ENCODE measurements around the gene SLC9A4.

The SLC9A4 gene

GRCh38 chr2:102434655-102435381 lies 38.2 kb upstream of the SLC9A4 start:
- no peak overlapping the region for H3K4me3 ChIP-seq (ENCODE audit: low read depth, low read length)
- no peaks in the 10 kb centered on the region for H3K4me1 ChIP-seq
- H3K27me3 ChIP-seq (ENCODE audit: control insufficient read depth, insufficient read depth, low read length), result no peaks in the 10 kb centered on the region
- no peaks in the 10 kb centered on the region for H3K79me2 ChIP-seq
- no peak overlapping the region for H3K4me2 ChIP-seq (ENCODE audit: low read length)
- H2AFZ ChIP-seq, result no peak overlapping the region
- no peaks in the 10 kb centered on the region for H3K9me3 ChIP-seq (ENCODE audit: control insufficient read depth, low read length)
- no peaks in the 10 kb centered on the region for H3K36me3 ChIP-seq (ENCODE audit: control insufficient read depth, insufficient read depth, low read length)
- TF ChIP-seq CTCF (IDR thresholded peaks at IDR 0.05), result no peak
- H3K27ac ChIP-seq, result no peak overlapping the region
- no peak overlapping the region for H3K9ac ChIP-seq

- no peaks in the 10 kb centered on the region for H3K4me1 ChIP-seq
- H3K4me3 ChIP-seq (ENCODE audit: low read depth, low read length), result no peak overlapping the region
- TF ChIP-seq CTCF (IDR thresholded peaks at IDR 0.05), result no peak
- no peak overlapping the region for H2AFZ ChIP-seq
- no peaks in the 10 kb centered on the region for H3K9me3 ChIP-seq (ENCODE audit: control insufficient read depth, low read length)
- H3K27me3 ChIP-seq (ENCODE audit: control insufficient read depth, insufficient read depth, low read length), result no peaks in the 10 kb centered on the region
- no peak overlapping the region for H3K9ac ChIP-seq
- no peaks in the 10 kb centered on the region for H3K79me2 ChIP-seq
- no peak overlapping the region for H3K4me2 ChIP-seq (ENCODE audit: low read length)
- no peaks in the 10 kb centered on the region for H3K36me3 ChIP-seq (ENCODE audit: control insufficient read depth, insufficient read depth, low read length)
- H3K27ac ChIP-seq, result no peak overlapping the region
Measured at GRCh38 chr2:102435741-102436140, 37.3 kb upstream of the SLC9A4 start.

- H3K4me1 ChIP-seq, result no peaks in the 10 kb centered on the region
- H3K4me3 ChIP-seq (ENCODE audit: low read depth, low read length), result no peak overlapping the region
- H3K9ac ChIP-seq, result no peak overlapping the region
- no peaks in the 10 kb centered on the region for H3K79me2 ChIP-seq
- H3K4me2 ChIP-seq (ENCODE audit: low read length), result no peak overlapping the region
- no peaks in the 10 kb centered on the region for H3K36me3 ChIP-seq (ENCODE audit: control insufficient read depth, insufficient read depth, low read length)
- no peak overlapping the region for H2AFZ ChIP-seq
- no peaks in the 10 kb centered on the region for H3K27me3 ChIP-seq (ENCODE audit: control insufficient read depth, insufficient read depth, low read length)
- no peaks in the 10 kb centered on the region for H3K9me3 ChIP-seq (ENCODE audit: control insufficient read depth, low read length)
- TF ChIP-seq CTCF (IDR thresholded peaks at IDR 0.05), result no peak
- H3K27ac ChIP-seq, result no peak overlapping the region
Measured at GRCh38 chr2:102436323-102436722, 36.7 kb upstream of the SLC9A4 start.

DNA sequence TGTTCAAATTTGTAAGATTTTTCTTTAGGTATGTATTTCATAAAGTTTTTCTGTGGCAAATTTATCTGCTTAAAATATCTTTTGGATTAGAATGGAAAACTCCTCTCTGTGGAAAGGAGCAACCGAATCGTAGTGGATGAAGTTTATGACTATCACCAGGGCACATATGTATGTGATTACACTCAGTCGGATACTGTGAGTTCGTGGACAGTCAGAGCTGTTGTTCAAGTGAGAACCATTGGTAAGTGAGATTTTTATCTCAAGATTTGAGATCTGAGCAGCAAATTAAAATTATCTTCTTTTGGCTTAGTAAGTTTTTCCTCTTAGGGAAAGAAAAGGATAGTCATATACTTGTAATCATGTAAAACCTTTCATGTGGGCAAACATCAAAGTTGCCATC lies 35.9 kb upstream of the SLC9A4 start:
- H3K4me1 ChIP-seq, result no peaks in the 10 kb centered on the region
- no peaks in the 10 kb centered on the region for H3K36me3 ChIP-seq (ENCODE audit: control insufficient read depth, insufficient read depth, low read length)
- H3K9ac ChIP-seq, result no peak overlapping the region
- no peaks in the 10 kb centered on the region for H3K9me3 ChIP-seq (ENCODE audit: control insufficient read depth, low read length)
- H3K4me3 ChIP-seq (ENCODE audit: low read depth, low read length), result no peak overlapping the region
- no peak overlapping the region for H3K4me2 ChIP-seq (ENCODE audit: low read length)
- H3K79me2 ChIP-seq, result no peaks in the 10 kb centered on the region
- no peak for TF ChIP-seq CTCF (IDR thresholded peaks at IDR 0.05)
- no peaks in the 10 kb centered on the region for H3K27me3 ChIP-seq (ENCODE audit: control insufficient read depth, insufficient read depth, low read length)
- no peak overlapping the region for H3K27ac ChIP-seq
- no peak overlapping the region for H2AFZ ChIP-seq

GRCh38 chr2:102438111-102438510 lies 34.9 kb upstream of the SLC9A4 start:
- no peak for TF ChIP-seq CTCF (IDR thresholded peaks at IDR 0.05)
- Histone ChIP-seq H3K9me3 (ENCODE audit: control insufficient read depth, low read length) (no peaks in the 10 kb centered on the region), H3K36me3 (ENCODE audit: control insufficient read depth, insufficient read depth, low read length) (no peaks in the 10 kb centered on the region), H3K27me3 (ENCODE audit: control insufficient read depth, insufficient read depth, low read length) (no peaks in the 10 kb centered on the region), H3K4me1 (no peaks in the 10 kb centered on the region), H2AFZ (no peak overlapping the region), H3K9ac (no peak overlapping the region), H3K27ac (no peak overlapping the region), H3K79me2 (no peaks in the 10 kb centered on the region), H3K4me2 (ENCODE audit: low read length) (no peak overlapping the region), H3K4me3 (ENCODE audit: low read depth, low read length) (no peak overlapping the region)
